ENCODE results near the gene PTPRT.

PTPRT gene

DNA sequence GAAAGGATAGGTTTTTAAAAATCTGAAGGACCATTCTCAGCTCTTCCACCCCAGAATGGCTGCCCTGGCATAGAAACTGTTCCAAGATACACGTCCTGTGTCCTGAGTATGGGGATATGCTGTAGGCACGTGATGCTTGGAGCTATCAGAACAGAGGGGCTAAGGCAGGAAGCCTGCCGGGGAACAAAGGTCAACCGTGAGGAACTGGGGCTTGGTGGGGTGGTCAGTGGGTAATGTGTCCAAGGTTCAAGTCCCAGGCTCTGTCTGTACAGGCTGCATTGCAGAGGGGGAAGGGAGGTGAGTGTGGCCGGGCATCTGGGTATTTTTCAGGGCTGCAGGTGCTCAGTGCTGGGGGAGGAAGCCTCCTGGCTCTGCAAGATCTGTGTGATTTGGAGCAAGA is 1092.0 kb downstream of the PTPRT start:
- DNase-seq: no peak

DNA sequence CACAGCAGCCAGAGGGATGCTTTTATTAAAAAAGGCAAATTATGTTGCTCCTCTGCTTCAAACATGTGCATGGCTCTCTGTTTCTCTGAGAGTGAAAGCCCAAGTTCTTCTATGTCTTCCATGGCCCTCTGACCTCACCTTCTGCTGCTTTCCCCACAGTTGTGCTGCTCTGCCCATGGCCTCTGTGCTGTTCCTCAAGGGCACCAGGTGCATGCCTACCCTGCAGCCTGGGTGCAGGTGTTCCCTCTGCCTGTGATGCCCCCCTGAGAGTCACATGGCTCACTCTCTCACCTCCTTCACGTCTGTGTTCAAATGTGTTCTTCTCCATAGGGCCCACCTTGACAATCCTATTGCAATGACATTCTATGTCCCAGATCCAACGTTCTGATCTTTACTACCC is 1094.5 kb downstream of the PTPRT start:
- no peak for DNase-seq

DNA sequence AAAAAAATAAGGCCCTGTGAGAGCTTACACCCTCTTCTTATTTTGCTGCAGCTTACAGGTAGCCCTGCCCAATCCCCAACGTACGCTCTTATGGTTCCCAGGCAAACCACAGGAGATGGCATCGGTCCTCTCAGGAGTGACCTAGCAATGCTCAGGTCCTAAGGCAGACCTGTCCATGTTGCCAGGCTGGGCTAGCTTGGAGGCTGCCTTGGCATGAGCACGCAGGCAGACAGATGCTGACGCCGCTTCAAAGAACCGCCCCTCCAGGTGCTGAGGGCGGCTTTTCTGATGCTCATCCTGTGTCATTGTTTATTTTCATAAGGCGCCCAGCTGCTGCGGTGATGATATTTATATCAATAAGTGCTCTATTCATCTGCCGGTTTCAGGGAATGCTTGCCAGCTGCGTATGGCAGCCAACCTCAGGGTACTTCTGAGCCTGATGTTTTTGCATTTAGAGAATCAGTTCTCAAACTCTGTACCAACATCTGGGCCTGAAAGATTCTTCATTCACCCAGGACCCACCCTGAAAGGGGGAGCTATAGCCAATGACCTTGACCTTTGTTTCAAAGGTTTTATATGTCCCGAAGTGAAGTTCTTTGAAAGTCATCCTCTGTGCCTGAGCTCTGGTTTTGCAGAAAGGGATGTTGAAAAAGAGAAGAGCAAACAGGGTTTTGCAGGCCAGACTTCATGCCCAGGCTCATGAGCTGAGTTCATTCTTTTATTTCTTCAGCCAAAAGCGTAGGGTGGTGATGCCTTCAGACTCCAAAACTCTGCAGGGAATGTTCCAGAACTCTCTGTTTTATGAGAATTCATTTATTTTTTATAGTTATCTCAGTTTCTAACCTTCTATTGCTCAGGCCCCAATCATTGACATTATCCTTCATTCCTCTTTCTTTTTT is 1095.9 kb downstream of the PTPRT start:
- DNase-seq: no peak

DNA sequence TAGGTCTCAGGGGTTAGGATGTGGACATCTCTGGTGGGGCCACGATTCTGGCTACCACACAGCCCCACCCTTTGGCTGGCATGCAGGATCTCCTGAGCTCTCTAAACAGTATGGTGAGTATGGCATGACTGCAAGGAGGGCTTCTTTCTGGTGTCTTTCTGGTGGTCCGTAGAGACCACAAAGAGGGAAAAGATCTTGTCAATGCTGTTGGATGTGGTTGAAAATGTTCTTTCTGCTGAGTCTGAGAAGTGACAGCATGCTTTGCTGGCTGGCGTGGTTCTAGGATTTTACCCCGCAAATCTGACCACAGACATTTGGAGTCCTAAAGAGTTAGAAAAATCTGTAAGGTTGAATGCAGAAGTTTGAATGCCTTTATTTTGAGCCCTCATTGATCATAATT is 1096.7 kb downstream of the PTPRT start:
- DNase-seq: no peak

DNA sequence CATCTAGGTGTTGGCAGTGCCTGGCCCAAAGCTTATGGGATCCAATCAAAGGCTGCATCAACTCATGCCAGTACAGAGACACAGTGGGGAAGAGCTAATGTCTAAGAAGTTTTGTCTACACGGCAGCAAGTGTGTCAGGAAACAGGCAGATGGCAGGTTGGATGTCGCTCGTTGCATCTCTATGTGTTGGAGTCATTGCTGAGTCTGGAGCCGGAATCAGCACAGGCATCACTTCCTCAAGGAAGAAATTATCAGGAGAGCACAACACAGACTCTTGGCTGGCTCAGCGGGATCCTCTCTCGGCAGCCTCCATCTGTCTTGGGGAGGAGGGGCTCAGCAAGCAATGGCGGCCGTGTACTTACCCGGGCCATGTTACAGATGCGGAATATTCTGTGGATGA is 1104.3 kb downstream of the PTPRT start:
- DNase-seq: no peak

DNA sequence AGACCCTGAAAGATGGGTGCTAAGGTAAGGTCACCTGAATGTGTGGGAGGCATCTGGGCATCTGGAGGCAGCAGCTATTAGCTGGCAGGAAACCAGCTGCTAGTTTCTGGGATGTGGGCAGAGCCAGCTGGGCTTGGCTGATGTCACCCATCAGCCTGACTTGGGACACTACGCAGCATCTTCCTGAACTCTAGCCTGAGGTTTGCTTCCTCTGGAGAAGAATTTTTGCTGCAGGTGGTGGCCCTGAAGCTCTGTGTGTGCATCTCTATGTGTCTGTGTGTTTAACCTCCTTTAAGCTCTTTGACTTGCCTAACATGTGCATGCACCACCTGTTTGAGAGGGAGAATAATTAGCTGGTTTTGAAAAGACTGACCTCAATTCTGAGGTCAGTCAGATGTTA is 1106.4 kb downstream of the PTPRT start:
- no peak for DNase-seq

DNA sequence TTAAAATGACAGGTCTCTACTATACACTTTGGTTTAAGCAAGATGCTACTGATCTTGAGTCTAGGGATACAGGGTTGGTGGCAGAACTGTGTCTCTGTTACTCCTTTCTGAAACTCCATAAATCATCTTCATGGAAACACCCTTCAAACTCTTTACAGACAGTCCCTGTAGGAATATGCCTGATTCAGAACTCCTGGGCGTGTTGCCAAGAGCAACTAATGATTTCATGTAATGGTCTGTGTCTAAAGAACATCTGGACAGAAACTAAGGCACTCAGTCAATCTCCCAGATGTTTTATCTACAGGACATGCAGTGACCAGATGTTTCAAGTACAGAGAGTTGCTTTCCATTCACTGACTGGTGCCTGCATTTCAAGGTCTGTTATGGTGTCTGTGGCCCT is 1107.1 kb downstream of the PTPRT start:
- DNase-seq: no peak

DNA sequence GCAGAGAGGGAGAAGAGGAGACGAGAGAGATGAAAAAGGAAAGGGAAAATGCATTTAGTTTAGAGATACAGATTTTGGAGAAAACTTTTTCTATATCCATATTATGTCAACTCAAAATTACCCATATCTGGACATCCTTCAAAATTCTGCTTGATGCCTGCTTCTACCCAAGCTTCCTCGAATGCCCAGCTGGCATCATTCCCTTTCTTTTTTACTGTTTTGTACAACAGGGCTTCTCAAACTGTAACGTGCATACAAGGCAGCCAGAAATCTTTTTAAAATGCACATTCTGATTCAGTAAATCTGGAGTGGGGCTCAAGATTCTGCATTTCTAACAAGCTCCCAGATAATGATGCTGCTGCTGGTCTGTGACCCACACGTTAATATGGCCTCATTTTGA is 1108.8 kb downstream of the PTPRT start:
- DNase-seq: no peak

DNA sequence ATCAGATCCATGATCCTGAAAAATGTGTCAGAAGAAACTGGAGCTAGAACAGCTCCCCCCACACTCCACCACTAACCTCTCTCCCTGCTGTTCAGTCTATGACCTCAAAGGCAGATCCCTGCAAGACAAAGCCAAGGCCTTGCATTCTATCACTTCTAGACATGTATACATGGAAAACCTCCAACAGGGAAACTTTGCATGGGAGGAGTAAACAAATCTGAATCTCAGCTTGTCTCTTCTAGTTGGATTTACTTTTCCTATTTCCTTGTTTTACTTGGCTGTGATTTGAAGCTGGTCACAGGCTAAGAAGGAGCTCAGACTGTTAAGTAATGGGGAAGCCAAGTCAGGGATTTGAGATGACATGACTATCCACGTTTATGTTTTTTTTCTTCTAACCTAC is 1114.8 kb downstream of the PTPRT start:
- DNase-seq: no peak

DNA sequence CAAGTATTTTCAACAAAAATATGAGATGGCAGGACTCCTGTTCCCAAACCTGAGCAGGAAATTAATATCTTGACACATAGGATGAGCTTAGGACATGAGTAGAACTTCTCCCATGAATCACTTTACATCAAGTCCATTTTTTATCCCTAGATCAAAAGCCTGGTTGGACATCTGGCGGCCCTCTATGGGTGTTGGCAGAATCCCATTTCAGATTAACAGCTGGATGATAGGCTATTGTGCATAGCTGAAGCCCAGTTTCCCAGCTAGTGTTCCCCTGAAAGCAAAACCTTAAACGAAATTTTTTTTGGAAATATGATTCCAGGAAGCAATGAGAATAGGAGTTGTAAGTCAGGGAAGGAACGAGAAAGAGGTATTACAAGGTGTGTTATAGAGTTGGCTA is 1122.1 kb downstream of the PTPRT start:
- DNase-seq: no peak

DNA sequence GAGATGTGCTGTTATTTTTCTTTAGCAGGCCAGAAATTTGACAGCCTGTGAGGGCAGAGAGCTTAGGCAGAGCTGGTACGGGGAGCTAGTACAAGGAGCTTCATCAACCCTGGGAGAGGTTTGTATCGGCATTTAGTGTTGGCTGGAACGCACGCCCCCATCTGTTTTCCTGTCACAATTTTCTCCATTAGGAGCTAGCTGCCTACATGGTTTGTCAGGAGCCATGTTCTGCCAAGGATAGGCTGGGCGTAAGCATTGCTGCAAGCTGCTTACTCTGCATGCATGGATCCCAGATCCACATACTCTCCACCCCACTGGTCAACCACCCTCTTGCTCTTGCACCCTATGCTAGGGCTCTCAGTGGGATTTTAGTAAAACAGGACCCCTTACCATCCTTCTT is 1122.5 kb downstream of the PTPRT start:
- DNase-seq: no peak

DNA sequence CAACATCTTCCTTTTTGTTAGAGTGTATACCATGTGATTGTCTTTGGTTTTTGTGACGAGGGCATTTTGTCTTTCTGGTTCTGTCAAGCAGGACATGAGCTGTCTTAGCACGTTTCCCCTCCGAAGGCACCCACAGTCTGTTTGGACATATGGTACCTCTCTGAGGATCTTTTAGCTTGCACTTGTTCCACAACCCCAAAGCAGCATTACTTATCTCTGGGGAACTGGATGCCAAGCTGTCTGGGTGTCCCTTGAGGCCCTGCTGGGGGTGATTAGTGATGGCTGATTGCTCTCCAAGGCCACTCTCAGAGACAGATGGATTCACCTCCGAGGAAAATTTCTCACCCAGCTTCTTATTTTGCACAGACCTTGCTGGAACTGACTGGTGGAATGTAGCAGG is 1126.6 kb downstream of the PTPRT start:
- no peak for DNase-seq

DNA sequence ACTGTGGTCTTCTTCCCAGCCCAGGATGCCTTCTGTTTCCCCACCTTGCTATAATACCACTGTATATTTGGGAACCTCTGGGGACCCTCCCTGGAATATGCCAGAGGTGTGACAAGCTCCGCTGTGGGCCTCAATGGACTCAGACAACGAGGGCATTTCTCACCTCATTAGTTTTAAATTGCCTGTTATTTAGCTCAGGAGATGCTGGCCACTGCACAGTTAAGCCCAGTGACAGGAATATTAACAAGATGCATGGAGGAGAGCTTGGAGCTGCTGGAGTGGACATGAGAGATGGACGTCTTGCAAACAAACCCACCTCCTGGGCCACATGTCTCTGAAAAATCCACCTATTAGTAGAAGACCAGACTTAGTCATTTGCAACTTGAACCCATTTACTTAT is 1136.4 kb downstream of the PTPRT start:
- DNase-seq: no peak

DNA sequence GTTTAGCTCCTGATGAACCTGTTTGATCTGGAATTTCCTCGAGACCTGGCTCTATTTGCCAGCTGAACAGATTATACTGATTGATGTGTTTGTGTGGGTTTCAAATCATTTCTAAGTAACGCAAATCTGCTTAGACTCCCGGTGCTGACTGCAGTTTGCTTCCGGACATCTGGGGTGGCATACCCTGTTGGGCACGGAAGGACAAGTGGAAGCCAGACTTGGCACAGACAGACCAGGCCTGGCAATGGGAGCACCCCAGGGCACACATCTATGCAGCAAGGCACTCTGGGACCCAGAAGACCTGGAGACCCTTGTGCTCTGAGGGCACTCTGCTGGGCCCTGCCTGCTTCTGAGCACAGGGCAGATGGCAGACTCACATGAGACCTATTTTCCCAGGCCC is 1137.8 kb downstream of the PTPRT start:
- no peak for DNase-seq

DNA sequence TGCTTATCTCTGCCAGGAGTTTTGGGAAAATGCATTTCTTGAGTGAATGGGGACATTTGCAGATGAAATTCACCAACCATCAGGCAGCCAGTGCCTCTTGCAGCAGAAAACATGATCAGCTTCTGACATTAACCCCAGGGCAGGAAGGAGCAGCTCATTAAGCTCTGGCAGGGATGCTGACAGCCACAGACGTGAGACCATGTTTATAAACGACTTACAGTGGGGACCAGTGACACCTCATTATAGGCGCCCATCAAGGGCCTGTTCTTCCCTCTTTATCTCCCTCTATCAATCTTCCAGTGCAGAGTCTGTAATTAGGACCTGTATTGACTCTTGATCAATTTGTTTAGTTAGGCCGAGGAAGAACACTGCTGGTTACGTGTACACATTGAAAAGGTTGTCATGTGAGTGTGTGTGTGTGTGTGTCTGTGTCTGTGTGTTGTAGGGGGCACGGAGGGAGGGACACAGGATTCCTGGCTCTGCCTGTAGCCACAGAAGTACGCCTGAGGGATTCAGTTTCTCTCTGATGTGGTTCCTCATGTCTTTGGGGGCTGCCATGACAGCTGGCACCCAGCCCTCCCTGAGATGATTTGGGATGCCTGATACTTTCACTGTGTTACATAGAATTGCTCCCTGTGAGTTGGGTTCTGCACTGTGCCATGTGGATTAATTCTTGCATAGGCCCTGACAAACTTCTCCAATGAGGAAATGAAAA is 1143.2 kb downstream of the PTPRT start:
- no peak for DNase-seq

DNA sequence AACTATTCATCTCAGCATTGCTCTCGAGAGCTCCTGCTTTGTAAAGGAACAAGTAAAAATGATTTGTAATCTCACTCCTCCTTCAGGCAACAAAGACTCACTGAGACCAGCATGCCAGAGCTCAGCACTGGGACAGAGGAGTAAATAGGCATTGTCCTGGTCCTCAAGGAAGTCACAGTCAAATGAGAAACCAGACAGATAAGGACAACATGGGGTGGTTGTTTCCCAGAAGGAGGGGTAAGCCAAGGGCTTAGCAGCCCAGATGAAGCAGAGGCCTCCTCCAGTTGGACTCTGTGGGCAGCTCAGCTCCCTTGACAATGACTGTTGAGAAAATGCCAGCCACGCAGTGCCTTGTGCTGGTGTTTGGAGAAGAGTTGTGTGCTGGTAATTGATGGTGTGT is 1145.8 kb downstream of the PTPRT start:
- DNase-seq: no peak

DNA sequence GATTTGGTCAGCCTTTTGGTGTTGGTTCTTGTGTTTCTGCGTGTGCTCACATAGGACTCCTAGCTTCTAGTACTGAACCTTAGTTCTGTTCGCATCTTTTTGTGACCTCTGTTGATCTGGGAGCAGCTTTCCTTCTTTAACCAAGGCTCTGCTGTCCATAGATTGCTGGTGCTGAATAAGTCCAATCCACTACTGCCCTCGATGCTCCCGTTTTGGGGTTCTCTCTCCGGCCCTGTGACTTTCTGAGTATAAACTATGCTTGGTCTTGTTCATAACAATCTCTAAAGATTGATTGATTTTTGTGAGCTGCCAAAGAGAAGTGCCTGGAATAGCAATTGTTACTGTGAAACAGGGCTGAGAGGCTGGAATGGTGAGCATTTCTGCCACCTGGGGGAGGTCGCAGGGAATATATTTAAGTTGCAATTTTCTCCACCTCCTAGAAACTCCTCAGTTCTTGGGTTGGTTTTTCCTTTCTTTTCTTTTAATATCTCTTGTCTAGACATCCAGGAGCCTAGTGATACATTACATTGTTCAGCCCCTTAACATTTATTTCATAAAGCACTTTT is 1148.6 kb downstream of the PTPRT start:
- DNase-seq: no peak

DNA sequence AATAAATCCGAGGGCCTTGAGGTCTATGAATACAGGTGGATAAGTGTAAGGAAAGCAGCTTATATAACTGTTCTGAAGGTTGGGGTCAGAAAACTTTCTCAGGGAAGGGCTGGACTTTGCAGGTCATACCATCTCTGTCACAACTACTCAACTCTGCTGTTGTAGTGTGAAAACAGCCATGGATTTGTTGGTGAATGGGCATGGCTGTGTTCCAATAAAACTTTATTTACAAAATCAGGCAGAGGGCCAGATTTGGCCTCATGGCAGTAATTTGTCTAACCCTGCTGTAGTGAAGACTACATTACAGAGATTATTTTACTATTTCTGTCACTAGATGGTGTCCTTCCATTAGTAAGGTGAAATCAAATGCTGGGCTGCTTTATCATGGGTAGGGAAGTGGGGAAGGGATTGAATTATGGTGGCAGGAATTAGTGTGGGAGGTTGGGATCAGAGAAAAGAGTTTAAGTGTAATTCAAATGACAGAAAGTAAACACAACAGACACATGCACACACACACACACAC is 1161.9 kb downstream of the PTPRT start:
- DNase-seq: no peak

DNA sequence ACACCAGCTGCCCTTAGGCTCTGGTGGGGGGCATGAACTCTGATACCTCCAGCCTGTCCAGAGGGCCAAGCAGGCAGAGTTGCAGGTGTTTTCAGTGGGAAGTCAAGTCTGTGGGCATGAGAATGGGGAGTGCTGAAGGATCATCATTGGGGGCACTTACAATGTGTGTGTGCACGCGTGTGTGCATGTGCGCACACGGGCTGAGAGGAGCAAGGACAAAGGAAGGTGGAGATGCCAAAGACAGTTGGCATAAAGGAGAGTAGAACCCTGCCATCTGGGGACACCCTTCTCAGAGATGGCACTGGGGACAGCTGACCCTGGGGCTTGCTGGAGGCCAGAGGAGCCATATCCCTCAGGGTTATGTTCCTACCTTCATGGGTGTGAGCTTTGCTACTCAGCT is 1163.1 kb downstream of the PTPRT start:
- DNase-seq: no peak

DNA sequence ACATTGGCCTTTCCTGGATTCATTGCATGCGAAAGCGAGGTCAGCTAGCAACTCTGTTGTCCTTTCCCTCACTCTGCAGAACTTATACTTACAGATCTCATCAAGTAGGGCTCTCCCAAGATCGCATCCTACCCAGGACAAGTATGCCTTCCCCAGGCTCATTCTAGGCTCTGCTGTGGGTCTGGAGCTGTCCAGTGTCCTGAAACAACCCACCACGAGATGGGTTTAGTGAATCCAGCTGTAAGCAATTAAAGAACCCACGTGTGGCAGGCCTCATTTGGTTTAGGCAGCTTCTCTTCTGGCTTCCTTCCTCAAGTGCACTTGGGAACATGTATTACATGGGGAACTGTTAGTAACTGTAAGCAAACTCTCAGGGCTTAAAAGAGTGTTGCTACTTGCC is 1165.1 kb downstream of the PTPRT start:
- no peak for DNase-seq

Data from hippocampal formation (tissue), 2 donors.